HG03378 (cell line): Measurements from ENCODE around the gene PRICKLE3.
"Not testable (repeated sequence)": the region's sequence is repeated elsewhere in the genome, so short reads cannot be mapped to it uniquely, and the experiment has no call there.

ENCODE experiments used
- ATAC-seq: cut with Tn5 transposase; IDR thresholded peaks from one replicate; pipeline ENCODE4 v1.9.1; 2021; ENCODE audit warnings: mild to moderate bottlenecking, moderate library complexity; ENCODE audit not compliant: unreplicated experiment

PRICKLE3 gene

GRCh38 chrX:49164589-49165360 lies 21.4 kb downstream of the PRICKLE3 start:
- ATAC-seq, result no peak

GRCh38 chrX:49163555-49164419 lies 22.4 kb downstream of the PRICKLE3 start:
- ATAC-seq, result no peak

- ATAC-seq, result no peak
Observed at GRCh38 chrX:49162620-49163019, 23.6 kb downstream of the PRICKLE3 start, which contains the start of gene MAGIX. TSS of gene MAGIX (plus strand) at chrX:49162758. CDS start at chrX:49162890, 132 bp downstream.

GRCh38 chrX:49161632-49162031 lies 24.5 kb downstream of the PRICKLE3 start:
- ATAC-seq, result no peak

- no peak for ATAC-seq
Observed at GRCh38 chrX:49160908-49161307, 25.3 kb downstream of the PRICKLE3 start.

- no peak for ATAC-seq
Observed at GRCh38 chrX:49157194-49157593, 29.0 kb downstream of the PRICKLE3 start.

GRCh38 chrX:49155900-49156837 lies 30.0 kb downstream of the PRICKLE3 start:
- peak; percentile 67 for ATAC-seq

- peak; percentile 8 for ATAC-seq
Observed at GRCh38 chrX:49155243-49155899, 30.8 kb downstream of the PRICKLE3 start.

- ATAC-seq, result no peak
Observed at GRCh38 chrX:49153467-49153866, 32.7 kb downstream of the PRICKLE3 start.

- ATAC-seq, result not testable (repeated sequence)
Observed at GRCh38 chrX:49149291-49149690, 36.9 kb downstream of the PRICKLE3 start.

- ATAC-seq, result not testable (repeated sequence)
Observed at GRCh38 chrX:49148390-49149100, 37.6 kb downstream of the PRICKLE3 start.

- no peak for ATAC-seq
Observed at GRCh38 chrX:49147936-49148335, 38.2 kb downstream of the PRICKLE3 start.

GRCh38 chrX:49147282-49147681 lies 38.9 kb downstream of the PRICKLE3 start:
- ATAC-seq, result no peak

- ATAC-seq, result not testable (repeated sequence)
Observed at GRCh38 chrX:49143154-49143553, 43.0 kb downstream of the PRICKLE3 start.

- not testable (repeated sequence) for ATAC-seq
Observed at GRCh38 chrX:49142264-49142663, 43.9 kb downstream of the PRICKLE3 start.

- ATAC-seq, result no peak
Observed at GRCh38 chrX:49139713-49140112, 46.5 kb downstream of the PRICKLE3 start.

- ATAC-seq, result no peak
Observed at GRCh38 chrX:49137492-49137891, 48.7 kb downstream of the PRICKLE3 start.

- ATAC-seq, result no peak
Observed at GRCh38 chrX:49133759-49134158, 52.4 kb downstream of the PRICKLE3 start.

- not testable (repeated sequence) for ATAC-seq
Observed at GRCh38 chrX:49132275-49132674, 53.9 kb downstream of the PRICKLE3 start.
